GM08714 (cell line): ENCODE results near the gene FIS1.
"Not testable (repeated sequence)": the region's sequence is repeated elsewhere in the genome, so short reads cannot be mapped to it uniquely, and the experiment has no call there.

ENCODE experiments used
- H3K4me3 ChIP-seq: fragments of 200-500 bp; sonication (Bioruptor generic); 2 replicates; pipeline ENCODE4 v1.5.1; 2014; ENCODE audit warnings: mild to moderate bottlenecking, low read length, inconsistent platforms
- ZNF274 ChIP-seq: IDR thresholded peaks from 2 replicates; pipeline ENCODE4 v1.6.1; 2012; ENCODE audit warnings: mild to moderate bottlenecking, low read depth, low read length

FIS1 gene

GRCh38 chr7:101210143-101210542 lies 34.7 kb downstream of the FIS1 start:
- no peak for TF ChIP-seq ZNF274
- H3K4me3 ChIP-seq = no peak overlapping the region

DNA sequence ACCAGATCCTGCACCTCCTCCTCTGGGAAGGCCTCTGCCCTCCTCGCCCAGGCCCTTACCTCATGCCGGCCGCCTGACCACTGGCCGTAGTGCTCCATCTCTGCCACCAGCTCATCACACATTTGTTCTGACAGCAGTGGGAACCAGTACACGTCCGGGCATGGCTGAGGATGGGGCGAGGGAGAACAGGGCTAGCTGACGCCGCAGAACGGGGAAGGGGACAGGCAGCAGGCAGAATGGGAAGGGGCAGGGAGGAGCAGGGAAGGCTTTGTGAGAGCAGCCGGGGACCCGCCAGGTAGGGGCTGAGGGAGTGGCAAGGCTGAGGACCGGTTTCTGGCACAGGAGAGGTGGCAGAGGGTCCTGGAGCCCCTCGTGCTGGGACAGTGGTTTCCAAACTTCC lies 36.1 kb downstream of the FIS1 start:
- H3K4me3 ChIP-seq = no peak overlapping the region
- TF ChIP-seq ZNF274 = no peak

DNA sequence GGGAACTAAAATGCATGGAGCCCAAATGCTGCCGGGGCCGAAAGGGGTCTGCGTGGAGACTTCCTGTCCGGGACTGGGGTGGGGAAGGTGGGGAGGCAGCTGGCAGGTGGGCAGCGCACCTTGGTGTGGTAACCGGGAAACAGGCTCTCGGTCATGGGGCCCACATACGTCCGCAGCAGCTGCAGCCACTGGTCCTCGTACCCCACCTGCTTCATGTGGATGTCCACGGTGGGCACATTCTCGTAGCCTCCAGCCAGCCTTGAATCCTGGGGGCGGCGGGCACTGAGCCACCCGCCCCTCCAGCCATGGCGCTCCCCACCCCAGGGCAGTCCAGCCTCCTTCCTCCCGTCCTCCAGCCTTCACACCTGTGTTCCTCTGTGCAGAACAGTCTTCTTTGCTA lies 37.4 kb downstream of the FIS1 start:
- no peak overlapping the region for H3K4me3 ChIP-seq
- TF ChIP-seq ZNF274 = no peak

DNA sequence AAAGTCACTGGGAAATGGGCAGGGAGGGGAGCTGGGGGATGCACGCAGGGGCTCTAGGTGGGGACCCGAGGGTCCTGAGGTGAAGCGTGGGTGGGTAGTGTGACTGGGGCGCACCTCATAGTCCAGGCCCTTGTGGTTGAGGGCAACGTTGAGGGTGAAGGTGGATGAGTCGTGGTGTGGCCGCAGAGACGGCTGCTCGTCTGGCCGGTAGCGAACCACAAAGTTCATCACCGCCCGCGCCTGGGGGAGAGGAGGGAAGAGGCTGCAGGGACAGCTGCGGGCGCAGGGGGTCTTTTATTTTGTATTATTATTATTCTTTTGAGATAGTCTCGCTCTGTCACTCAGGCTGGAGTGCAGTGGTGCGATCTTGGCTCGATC lies 38.2 kb downstream of the FIS1 start:
- no peak for TF ChIP-seq ZNF274
- H3K4me3 ChIP-seq = no peak overlapping the region

DNA sequence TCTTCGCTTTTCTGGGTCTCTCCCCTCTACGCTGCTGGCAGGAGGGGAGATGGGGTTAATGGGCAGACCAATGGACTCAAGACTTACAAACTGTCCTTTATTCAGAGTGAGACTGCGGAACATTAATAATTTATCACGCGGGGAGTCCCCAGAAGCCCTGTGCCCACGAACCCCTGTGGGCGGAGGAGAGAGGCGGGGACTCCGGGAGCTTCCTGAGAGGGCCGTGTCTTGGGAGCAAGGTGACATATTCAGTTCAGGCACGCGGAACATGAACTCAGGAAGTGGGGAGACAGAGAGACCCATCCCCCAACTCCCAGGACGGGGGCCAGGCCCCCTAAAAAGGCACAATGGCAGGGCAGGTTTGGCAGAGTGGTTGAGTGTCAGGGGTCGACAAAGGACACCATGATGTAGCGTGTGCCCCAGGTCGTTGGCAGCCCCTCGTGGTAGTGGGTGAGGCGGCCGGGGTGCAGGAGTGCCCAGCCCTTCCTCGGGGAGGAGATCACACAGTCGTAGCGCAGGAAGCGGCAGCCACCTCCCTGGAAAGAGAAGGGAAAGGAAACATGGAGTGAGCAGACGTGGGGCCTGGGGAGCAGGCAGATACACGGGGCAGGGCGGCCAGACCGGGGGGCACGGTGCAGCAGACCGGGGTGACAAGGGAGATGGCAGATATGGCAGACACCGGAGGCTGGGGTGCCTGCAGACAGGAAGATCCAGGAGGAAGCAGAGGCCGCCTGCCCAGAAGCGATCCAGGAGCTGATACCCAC lies 38.8 kb downstream of the FIS1 start:
- no peak overlapping the region for H3K4me3 ChIP-seq
- TF ChIP-seq ZNF274 = no peak

DNA sequence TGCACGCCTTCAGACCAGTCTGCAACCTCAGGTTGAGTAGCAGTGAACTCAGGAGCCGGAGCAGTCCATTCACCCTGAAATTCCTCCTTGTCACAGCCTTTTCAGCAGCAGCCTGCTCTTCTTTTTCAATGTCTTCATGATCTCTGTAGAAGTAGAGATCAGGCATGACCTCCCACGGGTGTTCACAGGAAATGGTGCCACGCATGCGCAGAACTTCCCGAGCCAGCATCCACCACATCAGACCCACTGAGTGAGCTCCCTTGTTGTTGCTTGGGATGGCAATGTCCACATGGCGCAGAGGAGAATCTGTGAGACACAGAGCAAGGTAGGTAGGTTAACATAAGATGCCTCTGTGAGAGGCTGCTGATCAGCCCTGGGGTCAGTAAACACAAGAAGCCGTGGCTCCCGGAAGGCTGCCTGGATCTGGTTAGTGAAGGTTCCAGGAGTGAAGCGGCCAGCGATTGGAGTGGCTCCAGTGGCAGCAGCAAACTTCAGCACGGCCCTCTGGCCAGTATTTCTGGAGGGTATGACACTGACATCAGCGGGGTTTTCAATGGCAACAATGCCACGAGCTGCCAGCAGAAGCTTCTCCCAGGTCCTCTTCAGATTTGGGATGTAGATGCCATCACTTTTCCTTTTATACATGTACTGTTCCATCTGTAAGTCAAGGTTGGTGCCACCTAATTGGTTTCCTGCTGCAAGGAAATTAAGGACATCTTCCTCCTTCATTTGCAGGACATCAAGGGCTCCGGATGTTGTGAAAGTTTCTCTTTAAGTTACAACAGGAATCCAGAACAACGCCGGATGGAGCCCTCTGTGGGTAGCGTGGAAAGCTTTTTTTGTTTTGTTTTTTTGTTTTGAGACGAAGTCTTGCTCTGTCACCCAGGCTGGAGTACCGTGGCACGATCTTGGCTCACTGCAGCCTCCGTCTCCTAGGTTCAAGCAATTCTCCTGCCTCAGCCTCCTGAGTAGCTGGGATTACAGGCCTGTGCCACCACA lies 40.8 kb downstream of the FIS1 start:
- not testable (repeated sequence) for H3K4me3 ChIP-seq

DNA sequence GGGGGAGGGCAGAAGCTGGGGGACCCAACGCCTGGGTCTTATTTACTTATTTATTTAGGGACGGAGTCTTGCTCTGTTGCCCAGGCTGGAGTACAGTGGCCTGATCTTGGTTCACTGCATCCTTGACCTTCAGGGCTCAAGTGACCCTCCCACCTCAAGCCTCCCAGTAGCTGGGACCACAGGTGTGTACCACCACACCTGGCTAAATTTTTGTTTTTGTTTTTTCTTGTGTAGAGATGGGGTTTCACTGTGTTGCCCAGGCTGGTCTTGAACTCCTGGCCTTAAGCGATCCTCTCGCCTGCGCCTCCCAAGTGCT lies 42.3 kb downstream of the FIS1 start:
- no peak overlapping the region for H3K4me3 ChIP-seq
- no peak for TF ChIP-seq ZNF274

DNA sequence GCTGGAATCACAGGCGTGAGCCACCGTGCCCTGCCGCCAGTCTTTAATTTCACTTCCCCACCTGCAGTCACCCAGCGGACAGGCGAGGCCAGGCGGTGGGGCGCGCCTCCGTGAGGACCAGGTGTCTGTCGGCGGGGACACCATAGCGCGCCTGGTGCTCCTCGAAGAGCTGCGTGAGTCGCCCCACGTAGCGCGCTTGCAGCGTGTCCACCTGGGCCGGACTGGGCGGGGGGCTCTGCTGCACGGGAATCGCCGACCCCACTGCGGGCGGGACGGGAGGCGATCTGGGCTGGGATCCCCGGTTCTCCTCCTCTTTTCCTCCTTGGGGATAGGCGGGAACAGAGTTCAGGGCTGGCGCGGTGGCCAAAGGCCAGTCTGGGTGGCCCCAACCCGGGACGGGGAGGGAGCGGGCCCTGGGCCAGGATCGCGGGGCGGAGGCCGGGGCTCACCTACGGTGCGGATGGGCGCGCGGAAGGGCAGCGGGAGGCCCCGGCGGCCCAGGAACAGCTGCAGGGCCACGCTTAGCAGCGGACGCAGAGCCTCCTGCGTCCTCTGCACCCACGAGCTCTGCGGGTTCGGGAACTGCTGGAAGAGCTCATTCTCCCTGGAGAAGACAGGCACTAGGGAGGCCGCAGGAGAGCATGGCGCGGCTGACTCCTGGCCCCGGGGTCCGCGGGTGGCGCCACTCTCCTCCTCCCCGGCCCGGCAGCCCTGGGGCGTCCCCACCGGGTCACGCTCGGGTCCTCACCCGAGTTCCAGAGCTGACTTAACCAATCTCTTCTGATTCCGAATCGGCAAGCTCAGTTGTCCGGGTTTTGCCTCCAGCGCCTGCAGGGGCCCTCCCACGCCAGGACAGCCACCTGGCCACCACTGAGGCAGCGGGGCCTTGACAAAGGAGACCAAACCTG lies 42.9 kb downstream of the FIS1 start:
- no peak overlapping the region for H3K4me3 ChIP-seq
- no peak for TF ChIP-seq ZNF274

- H3K4me3 ChIP-seq = no peak within 1 kb of the TSS
- no peak for TF ChIP-seq ZNF274
Measured at GRCh38 chr7:101200862-101201599, 43.9 kb downstream of the FIS1 start, which contains the start of gene MOGAT3. Gene MOGAT3, minus strand, starts transcription at chr7:101201036. Its CDS starts 182 bp downstream, at chr7:101200854.

DNA sequence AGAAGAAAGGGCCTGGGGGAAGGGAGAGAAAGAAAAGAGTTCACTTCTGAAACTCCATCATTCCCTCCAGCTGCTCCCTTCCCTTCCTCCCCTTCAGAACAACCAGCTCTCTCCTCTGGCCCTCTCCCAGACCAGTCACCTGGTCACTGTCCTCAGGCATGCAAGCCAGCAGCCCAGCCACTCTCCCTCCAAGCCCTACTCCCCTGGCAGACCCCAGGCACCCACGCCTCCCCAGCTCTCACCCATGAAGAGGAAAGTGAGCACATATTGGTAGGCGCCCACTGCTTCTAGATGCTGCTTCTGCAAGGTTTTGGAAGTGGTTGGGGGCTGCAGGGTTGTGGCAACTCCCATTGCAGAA lies 44.4 kb downstream of the FIS1 start:
- TF ChIP-seq ZNF274 = no peak
- H3K4me3 ChIP-seq = no peak overlapping the region

DNA sequence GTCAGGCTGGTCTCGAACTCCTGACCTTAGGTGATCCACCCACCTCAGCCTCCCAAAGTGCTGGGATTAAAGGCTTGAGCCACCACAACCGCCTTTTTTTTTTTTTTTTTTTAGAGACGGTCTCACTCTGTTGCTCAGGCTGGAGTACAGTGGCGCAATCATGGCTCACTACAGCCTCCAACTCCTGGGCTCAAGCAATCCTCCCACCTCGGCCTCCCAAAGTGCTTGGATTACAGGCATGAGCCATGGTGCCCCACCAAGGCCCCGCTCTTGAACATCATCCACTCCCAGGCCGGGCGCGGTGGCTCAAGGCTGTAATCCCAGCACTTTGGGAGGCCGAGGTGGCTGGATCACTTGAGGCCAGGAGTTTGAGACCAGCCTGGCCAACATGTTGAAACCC lies 45.4 kb downstream of the FIS1 start:
- H3K4me3 ChIP-seq = not testable (repeated sequence)

GRCh38 chr7:101198476-101198875 lies 46.4 kb downstream of the FIS1 start:
- H3K4me3 ChIP-seq = no peak overlapping the region
- TF ChIP-seq ZNF274 = no peak

- no peak overlapping the region for H3K4me3 ChIP-seq
- TF ChIP-seq ZNF274 = no peak
Measured at GRCh38 chr7:101197991-101198390, 46.9 kb downstream of the FIS1 start.

- no peak overlapping the region for H3K4me3 ChIP-seq
- no peak for TF ChIP-seq ZNF274
Measured at GRCh38 chr7:101195884-101196283, 49.0 kb downstream of the FIS1 start.
